ENCODE measurements around the gene PUS1. TPM values are rescaled to one million over a fixed set of nuclear protein-coding genes. Genes with fewer than 3 reads are reported as not detected.
A peak's percentile ranks its signal among the peaks of the same experiment; 100 is the strongest.

Gene PUS1
- total and polyA plus RNA-seq, 9 of the 15 experiments (the other 6 are each of a cell fraction or from before 2014, with no cell fraction given) = 1.9 to 90.8 (median 30.0) TPM

DNA sequence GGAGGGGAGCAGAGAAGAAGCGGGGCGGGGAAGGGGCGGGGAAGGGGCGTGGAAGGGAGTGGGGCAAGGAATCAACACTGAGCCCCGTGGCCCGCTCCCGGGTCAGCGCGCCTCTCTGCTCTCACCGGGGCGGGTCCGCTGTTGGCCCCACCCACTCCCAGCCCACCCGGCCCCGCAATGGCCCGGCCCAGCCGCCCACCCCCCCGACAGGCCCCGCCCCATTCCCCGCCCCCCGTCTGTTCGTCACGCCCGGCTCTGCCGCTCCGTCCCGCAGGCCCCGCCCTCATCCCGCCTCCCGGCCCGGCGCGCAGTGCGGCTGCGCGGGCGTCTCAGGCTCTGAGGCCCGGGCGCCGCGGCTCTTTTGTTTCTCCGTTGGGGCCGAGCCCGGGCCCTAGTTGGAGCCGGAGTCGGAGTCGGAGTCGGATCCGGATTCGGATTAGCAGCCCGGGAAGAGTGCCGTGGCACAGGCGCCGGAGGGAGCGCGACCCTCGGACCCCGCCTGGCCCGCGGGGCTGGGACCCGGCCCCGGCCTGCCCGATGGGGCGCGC, 34.7 kb upstream of the PUS1 start, which contains the start of gene ULK1 (continued):
- TF ChIP-seq, protein P1, sequence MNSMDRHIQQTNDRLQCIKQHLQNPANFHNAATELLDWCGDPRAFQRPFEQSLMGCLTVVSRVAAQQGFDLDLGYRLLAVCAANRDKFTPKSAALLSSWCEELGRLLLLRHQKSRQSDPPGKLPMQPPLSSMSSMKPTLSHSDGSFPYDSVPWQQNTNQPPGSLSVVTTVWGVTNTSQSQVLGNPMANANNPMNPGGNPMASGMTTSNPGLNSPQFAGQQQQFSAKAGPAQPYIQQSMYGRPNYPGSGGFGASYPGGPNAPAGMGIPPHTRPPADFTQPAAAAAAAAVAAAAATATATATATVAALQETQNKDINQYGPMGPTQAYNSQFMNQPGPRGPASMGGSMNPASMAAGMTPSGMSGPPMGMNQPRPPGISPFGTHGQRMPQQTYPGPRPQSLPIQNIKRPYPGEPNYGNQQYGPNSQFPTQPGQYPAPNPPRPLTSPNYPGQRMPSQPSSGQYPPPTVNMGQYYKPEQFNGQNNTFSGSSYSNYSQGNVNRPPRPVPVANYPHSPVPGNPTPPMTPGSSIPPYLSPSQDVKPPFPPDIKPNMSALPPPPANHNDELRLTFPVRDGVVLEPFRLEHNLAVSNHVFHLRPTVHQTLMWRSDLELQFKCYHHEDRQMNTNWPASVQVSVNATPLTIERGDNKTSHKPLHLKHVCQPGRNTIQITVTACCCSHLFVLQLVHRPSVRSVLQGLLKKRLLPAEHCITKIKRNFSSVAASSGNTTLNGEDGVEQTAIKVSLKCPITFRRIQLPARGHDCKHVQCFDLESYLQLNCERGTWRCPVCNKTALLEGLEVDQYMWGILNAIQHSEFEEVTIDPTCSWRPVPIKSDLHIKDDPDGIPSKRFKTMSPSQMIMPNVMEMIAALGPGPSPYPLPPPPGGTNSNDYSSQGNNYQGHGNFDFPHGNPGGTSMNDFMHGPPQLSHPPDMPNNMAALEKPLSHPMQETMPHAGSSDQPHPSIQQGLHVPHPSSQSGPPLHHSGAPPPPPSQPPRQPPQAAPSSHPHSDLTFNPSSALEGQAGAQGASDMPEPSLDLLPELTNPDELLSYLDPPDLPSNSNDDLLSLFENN (IDR thresholded peaks at IDR 0.05; ENCODE audit: low read depth in 2 of 2, low read length in 2 of 2) = no peak
- TF ChIP-seq, protein P2, sequence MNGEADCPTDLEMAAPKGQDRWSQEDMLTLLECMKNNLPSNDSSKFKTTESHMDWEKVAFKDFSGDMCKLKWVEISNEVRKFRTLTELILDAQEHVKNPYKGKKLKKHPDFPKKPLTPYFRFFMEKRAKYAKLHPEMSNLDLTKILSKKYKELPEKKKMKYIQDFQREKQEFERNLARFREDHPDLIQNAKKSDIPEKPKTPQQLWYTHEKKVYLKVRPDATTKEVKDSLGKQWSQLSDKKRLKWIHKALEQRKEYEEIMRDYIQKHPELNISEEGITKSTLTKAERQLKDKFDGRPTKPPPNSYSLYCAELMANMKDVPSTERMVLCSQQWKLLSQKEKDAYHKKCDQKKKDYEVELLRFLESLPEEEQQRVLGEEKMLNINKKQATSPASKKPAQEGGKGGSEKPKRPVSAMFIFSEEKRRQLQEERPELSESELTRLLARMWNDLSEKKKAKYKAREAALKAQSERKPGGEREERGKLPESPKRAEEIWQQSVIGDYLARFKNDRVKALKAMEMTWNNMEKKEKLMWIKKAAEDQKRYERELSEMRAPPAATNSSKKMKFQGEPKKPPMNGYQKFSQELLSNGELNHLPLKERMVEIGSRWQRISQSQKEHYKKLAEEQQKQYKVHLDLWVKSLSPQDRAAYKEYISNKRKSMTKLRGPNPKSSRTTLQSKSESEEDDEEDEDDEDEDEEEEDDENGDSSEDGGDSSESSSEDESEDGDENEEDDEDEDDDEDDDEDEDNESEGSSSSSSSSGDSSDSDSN (IDR thresholded peaks at IDR 0.05; ENCODE audit: borderline replicate concordance in 1 of 2, low read depth in 2 of 2, low read length in 2 of 2) = peak; percentile 61 to 79; a peak in 1 of 4 replicates
- TF ChIP-seq ZNF133 (CRISPR knock-in tag; IDR thresholded peaks at IDR 0.05) (no peak), RBM14 (IDR thresholded peaks at IDR 0.05; ENCODE audit: borderline replicate concordance, insufficient read depth, low read depth, low read length) (no peak), ZNF232 (CRISPR knock-in tag; IDR thresholded peaks at IDR 0.05) (no peak), HNRNPH1 (optimal IDR thresholded peaks at IDR 0.05; ENCODE audit: low read depth, low read length) (no peak), FOXJ3 (CRISPR knock-in tag; IDR thresholded peaks at IDR 0.05) (no peak), ASH1L (IDR thresholded peaks at IDR 0.05; ENCODE audit: borderline replicate concordance, low read depth, partially characterized antibody) (no peak), ZNF140 (CRISPR knock-in tag; IDR thresholded peaks at IDR 0.05) (no peak), POLR3G (IDR thresholded peaks at IDR 0.05; ENCODE audit: extremely low read depth, insufficient read length, insufficient replicate concordance) (no peak), ZNF121 (CRISPR knock-in tag; conservative IDR thresholded peaks at IDR 0.05) (no peak), KDM5B (IDR thresholded peaks at IDR 0.05; ENCODE audit: insufficient replicate concordance, low read depth, low read length) (peak; percentile 84), SAFB2 (IDR thresholded peaks at IDR 0.05; ENCODE audit: borderline replicate concordance, low read depth, low read length, severe bottlenecking) (no peak)
- TF ChIP-seq, protein P3, sequence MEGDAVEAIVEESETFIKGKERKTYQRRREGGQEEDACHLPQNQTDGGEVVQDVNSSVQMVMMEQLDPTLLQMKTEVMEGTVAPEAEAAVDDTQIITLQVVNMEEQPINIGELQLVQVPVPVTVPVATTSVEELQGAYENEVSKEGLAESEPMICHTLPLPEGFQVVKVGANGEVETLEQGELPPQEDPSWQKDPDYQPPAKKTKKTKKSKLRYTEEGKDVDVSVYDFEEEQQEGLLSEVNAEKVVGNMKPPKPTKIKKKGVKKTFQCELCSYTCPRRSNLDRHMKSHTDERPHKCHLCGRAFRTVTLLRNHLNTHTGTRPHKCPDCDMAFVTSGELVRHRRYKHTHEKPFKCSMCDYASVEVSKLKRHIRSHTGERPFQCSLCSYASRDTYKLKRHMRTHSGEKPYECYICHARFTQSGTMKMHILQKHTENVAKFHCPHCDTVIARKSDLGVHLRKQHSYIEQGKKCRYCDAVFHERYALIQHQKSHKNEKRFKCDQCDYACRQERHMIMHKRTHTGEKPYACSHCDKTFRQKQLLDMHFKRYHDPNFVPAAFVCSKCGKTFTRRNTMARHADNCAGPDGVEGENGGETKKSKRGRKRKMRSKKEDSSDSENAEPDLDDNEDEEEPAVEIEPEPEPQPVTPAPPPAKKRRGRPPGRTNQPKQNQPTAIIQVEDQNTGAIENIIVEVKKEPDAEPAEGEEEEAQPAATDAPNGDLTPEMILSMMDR (IDR thresholded peaks at IDR 0.05 in 2 of 3, conservative IDR thresholded peaks at IDR 0.05 in 1 of 3; ENCODE audit: insufficient read depth in 2 of 3, low read depth in 1 of 3, low read length in 3 of 3) = no peak
- TF ChIP-seq, protein P4, sequence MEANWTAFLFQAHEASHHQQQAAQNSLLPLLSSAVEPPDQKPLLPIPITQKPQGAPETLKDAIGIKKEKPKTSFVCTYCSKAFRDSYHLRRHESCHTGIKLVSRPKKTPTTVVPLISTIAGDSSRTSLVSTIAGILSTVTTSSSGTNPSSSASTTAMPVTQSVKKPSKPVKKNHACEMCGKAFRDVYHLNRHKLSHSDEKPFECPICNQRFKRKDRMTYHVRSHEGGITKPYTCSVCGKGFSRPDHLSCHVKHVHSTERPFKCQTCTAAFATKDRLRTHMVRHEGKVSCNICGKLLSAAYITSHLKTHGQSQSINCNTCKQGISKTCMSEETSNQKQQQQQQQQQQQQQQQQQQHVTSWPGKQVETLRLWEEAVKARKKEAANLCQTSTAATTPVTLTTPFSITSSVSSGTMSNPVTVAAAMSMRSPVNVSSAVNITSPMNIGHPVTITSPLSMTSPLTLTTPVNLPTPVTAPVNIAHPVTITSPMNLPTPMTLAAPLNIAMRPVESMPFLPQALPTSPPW (CRISPR knock-in tag; IDR thresholded peaks at IDR 0.05) = peak; percentile 89
